HepG2 (cell line): ENCODE measurements around the gene HCRT. TPM values are rescaled to one million over a fixed set of nuclear protein-coding genes. Genes with fewer than 3 reads are reported as not detected.

Experiments
- DMAP1 ChIP-seq: IDR thresholded peaks from 2 replicates; pipeline ENCODE4 v1.6.1; 2016
- HNRNPLL ChIP-seq: fragments of 200-400 bp; formaldehyde crosslinking; IDR thresholded peaks from 2 replicates; pipeline ENCODE4 v1.6.1; 2017; ENCODE audit warnings: mild to moderate bottlenecking, low read depth, low read length; ENCODE audit not compliant: poor library complexity, severe bottlenecking
- JDP2 ChIP-seq: sonication (generic); formaldehyde crosslinking; IDR thresholded peaks from 2 replicates; pipeline ENCODE4 v1.8.1; 2022; ENCODE audit warnings: missing genetic modification reagents, borderline replicate concordance
- ONECUT2 ChIP-seq: sonication (generic); formaldehyde crosslinking; IDR thresholded peaks from 2 replicates; pipeline ENCODE4 v1.4.0; 2020; ENCODE audit warnings: missing genetic modification reagents
- PAX8 ChIP-seq: sonication (generic); formaldehyde crosslinking; IDR thresholded peaks from 2 replicates; pipeline ENCODE4 v1.8.0; 2022; ENCODE audit warnings: mild to moderate bottlenecking, missing genetic modification reagents, borderline replicate concordance
- PHF5A ChIP-seq: IDR thresholded peaks from one replicate; pipeline ENCODE4 v1.6.1; 2018; ENCODE audit warnings: low read depth, missing genetic modification reagents; ENCODE audit not compliant: unreplicated experiment
- PHF8 ChIP-seq: sonication (generic); formaldehyde crosslinking; IDR thresholded peaks from 2 replicates; pipeline ENCODE4 v1.5.0; 2020; ENCODE audit warnings: missing genetic modification reagents
- RBFOX2 ChIP-seq: fragments of 200-400 bp; formaldehyde crosslinking; IDR thresholded peaks from 2 replicates; pipeline ENCODE4 v1.6.1; 2017; ENCODE audit warnings: low read depth, mild to moderate bottlenecking, low read length
- SOX5 ChIP-seq: IDR thresholded peaks from 2 replicates; pipeline ENCODE4 v1.6.1; 2016; ENCODE audit warnings: borderline replicate concordance
- ZBTB8A ChIP-seq: sonication (generic); formaldehyde crosslinking; IDR thresholded peaks from 2 replicates; pipeline ENCODE4 v1.4.0; 2020; ENCODE audit warnings: mild to moderate bottlenecking, low read depth, missing genetic modification reagents, borderline replicate concordance
- ZC3H4 ChIP-seq: sonication (generic); formaldehyde crosslinking; IDR thresholded peaks from 2 replicates; pipeline ENCODE4 v1.4.0; 2020; ENCODE audit warnings: missing genetic modification reagents, borderline replicate concordance
- ZFY ChIP-seq: sonication (generic); formaldehyde crosslinking; IDR thresholded peaks from 2 replicates; pipeline ENCODE4 v1.4.0; 2020; ENCODE audit warnings: missing genetic modification reagents
- ZNF317 ChIP-seq: sonication (generic); formaldehyde crosslinking; IDR thresholded peaks from 2 replicates; pipeline ENCODE4 v1.5.0; 2020; ENCODE audit warnings: mild to moderate bottlenecking, missing genetic modification reagents
- ZNF510 ChIP-seq: sonication (generic); formaldehyde crosslinking; IDR thresholded peaks from 2 replicates; pipeline ENCODE4 v1.4.0; 2020; ENCODE audit warnings: low read depth, mild to moderate bottlenecking, missing genetic modification reagents
- ZNF709 ChIP-seq: sonication (generic); formaldehyde crosslinking; IDR thresholded peaks from 2 replicates; pipeline ENCODE4 v1.5.0; 2020; ENCODE audit warnings: mild to moderate bottlenecking, missing genetic modification reagents
- ZNF781 ChIP-seq: sonication (generic); formaldehyde crosslinking; IDR thresholded peaks from 2 replicates; pipeline ENCODE4 v1.5.1; 2020; ENCODE audit warnings: borderline replicate concordance, mild to moderate bottlenecking, missing genetic modification reagents; ENCODE audit errors: not compliant biosample characterization
- polyA plus RNA-seq, 8 experiments: library from polyadenylated mRNA; depleted of rRNA in 3 of 8; stranded (reverse) in 7 of 8; unstranded in 1 of 8; fragments of >200 nt; fragmentation: Illumina TruSeq in 4 of 8; extraction: Trizol in 4 of 8; gene quantifications; 2 replicates each; pipeline versions ENCODE4 v1.2.1 to v1.2.3, GENCODE V29; 2011 to 2016; ENCODE audit warnings: low read depth in 4 of 8, missing spikeins in 1 of 8, mixed read lengths in 1 of 8; ENCODE audit not compliant: insufficient read depth in 1 of 8
- total RNA-seq, 5 experiments: library from RNA; depleted of rRNA; stranded (reverse); fragments of >200 nt; fragmentation: Illumina TruSeq; extraction: Trizol; gene quantifications; 2 replicates each; pipeline ENCODE4 v1.2.3, GENCODE V29; 2016; ENCODE audit warnings: low read depth in 1 of 5
- TF ChIP-seq, protein P1 (sequence below): sonication (generic); formaldehyde crosslinking; IDR thresholded peaks from 2 replicates; pipeline ENCODE4 v1.5.0; 2020; ENCODE audit warnings: mild to moderate bottlenecking, missing genetic modification reagents, moderate library complexity
- TF ChIP-seq, protein P2 (sequence below): sonication (generic); formaldehyde crosslinking; IDR thresholded peaks from 2 replicates; pipeline ENCODE4 v1.4.0; 2020; ENCODE audit warnings: missing genetic modification reagents, borderline replicate concordance
- TF ChIP-seq, protein P3 (sequence below): sonication (generic); formaldehyde crosslinking; IDR thresholded peaks from 2 replicates; pipeline ENCODE4 v1.5.0; 2020; ENCODE audit warnings: missing genetic modification reagents
- TF ChIP-seq, protein P4 (sequence below): sonication (generic); formaldehyde crosslinking; IDR thresholded peaks from 2 replicates; pipeline ENCODE4 v1.4.0; 2020; ENCODE audit warnings: missing genetic modification reagents, mild to moderate bottlenecking, borderline replicate concordance

HCRT gene
- total and polyA plus RNA-seq, 2 of the 13 experiments (the other 11 are each of a cell fraction or from before 2014, with no cell fraction given), result not detected

DNA sequence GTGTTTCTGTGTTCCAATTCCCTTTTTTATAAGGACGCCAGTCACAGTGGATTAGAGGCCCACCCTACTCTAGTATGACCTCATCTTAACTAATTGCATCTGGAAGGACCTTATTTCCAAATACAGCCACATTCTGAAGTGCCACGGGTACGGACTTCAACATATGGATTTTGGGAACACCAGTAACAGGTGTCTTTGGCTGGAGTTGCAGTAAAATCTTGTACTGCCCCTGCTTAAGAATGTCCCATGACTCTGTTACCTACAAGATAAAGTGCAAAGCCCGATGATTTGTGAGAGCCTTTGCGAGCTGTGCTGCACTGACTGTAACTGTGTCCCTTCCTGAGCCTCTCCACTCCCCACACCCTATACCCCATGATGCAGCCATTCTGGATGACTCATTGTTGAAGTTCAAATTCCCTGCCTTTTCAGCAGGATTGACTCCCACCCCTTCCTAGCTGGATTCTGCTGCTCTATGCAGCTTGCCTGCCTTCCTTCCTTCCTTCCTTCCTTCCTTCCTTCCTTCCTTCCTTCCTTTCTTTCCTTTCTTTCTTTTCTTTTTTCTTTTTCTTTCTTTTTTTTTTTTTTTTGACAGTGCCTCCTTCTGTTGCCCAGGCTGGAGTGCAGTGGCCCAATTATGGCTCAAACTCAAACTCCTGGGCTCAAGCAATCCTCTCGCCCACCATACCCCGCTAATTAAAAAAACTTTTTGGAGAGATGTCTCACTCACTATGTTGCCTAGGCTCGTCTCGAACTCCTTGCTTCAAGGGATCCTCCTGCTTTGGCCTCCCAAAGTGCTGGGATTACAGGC, 2.1 kb downstream of the HCRT start (continued):
- TF ChIP-seq, protein P1, sequence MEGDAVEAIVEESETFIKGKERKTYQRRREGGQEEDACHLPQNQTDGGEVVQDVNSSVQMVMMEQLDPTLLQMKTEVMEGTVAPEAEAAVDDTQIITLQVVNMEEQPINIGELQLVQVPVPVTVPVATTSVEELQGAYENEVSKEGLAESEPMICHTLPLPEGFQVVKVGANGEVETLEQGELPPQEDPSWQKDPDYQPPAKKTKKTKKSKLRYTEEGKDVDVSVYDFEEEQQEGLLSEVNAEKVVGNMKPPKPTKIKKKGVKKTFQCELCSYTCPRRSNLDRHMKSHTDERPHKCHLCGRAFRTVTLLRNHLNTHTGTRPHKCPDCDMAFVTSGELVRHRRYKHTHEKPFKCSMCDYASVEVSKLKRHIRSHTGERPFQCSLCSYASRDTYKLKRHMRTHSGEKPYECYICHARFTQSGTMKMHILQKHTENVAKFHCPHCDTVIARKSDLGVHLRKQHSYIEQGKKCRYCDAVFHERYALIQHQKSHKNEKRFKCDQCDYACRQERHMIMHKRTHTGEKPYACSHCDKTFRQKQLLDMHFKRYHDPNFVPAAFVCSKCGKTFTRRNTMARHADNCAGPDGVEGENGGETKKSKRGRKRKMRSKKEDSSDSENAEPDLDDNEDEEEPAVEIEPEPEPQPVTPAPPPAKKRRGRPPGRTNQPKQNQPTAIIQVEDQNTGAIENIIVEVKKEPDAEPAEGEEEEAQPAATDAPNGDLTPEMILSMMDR, result no peak; the same call in 1 of the 2 replicates
- no peak for TF ChIP-seq RBFOX2
- no peak for TF ChIP-seq ONECUT2 (CRISPR knock-in tag)
- TF ChIP-seq PHF8 (CRISPR knock-in tag), result no peak
- TF ChIP-seq ZC3H4, result no peak
- TF ChIP-seq, protein P2, sequence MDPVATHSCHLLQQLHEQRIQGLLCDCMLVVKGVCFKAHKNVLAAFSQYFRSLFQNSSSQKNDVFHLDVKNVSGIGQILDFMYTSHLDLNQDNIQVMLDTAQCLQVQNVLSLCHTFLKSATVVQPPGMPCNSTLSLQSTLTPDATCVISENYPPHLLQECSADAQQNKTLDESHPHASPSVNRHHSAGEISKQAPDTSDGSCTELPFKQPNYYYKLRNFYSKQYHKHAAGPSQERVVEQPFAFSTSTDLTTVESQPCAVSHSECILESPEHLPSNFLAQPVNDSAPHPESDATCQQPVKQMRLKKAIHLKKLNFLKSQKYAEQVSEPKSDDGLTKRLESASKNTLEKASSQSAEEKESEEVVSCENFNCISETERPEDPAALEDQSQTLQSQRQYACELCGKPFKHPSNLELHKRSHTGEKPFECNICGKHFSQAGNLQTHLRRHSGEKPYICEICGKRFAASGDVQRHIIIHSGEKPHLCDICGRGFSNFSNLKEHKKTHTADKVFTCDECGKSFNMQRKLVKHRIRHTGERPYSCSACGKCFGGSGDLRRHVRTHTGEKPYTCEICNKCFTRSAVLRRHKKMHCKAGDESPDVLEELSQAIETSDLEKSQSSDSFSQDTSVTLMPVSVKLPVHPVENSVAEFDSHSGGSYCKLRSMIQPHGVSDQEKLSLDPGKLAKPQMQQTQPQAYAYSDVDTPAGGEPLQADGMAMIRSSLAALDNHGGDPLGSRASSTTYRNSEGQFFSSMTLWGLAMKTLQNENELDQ (CRISPR knock-in tag), result no peak
- TF ChIP-seq ZNF709 (CRISPR knock-in tag), result no peak
- no peak for TF ChIP-seq ZFY (CRISPR knock-in tag)
- TF ChIP-seq ZNF317 (CRISPR knock-in tag), result no peak
- no peak; the same call in 1 of the 2 replicates for TF ChIP-seq SOX5 (CRISPR knock-in tag)
- no peak for TF ChIP-seq DMAP1
- TF ChIP-seq, protein P3, sequence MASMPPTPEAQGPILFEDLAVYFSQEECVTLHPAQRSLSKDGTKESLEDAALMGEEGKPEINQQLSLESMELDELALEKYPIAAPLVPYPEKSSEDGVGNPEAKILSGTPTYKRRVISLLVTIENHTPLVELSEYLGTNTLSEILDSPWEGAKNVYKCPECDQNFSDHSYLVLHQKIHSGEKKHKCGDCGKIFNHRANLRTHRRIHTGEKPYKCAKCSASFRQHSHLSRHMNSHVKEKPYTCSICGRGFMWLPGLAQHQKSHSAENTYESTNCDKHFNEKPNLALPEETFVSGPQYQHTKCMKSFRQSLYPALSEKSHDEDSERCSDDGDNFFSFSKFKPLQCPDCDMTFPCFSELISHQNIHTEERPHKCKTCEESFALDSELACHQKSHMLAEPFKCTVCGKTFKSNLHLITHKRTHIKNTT (CRISPR knock-in tag), result no peak
- no peak for TF ChIP-seq ZNF781 (CRISPR knock-in tag)
- TF ChIP-seq, protein P4, sequence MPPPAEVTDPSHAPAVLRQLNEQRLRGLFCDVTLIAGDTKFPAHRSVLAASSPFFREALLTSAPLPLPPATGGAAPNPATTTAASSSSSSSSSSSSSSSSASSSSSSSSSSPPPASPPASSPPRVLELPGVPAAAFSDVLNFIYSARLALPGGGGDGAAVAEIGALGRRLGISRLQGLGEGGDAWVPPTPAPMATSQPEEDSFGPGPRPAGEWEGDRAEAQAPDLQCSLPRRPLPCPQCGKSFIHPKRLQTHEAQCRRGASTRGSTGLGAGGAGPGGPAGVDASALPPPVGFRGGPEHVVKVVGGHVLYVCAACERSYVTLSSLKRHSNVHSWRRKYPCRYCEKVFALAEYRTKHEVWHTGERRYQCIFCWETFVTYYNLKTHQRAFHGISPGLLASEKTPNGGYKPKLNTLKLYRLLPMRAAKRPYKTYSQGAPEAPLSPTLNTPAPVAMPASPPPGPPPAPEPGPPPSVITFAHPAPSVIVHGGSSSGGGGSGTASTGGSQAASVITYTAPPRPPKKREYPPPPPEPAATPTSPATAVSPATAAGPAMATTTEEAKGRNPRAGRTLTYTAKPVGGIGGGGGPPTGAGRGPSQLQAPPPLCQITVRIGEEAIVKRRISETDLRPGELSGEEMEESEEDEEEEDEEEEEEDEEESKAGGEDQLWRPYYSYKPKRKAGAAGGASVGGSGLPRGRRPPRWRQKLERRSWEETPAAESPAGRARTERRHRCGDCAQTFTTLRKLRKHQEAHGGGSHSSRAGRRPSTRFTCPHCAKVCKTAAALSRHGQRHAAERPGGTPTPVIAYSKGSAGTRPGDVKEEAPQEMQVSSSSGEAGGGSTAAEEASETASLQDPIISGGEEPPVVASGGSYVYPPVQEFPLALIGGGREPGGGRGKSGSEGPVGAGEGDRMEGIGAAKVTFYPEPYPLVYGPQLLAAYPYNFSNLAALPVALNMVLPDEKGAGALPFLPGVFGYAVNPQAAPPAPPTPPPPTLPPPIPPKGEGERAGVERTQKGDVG (CRISPR knock-in tag), result no peak; the same call in 1 of the 2 replicates
- TF ChIP-seq ZNF510 (CRISPR knock-in tag), result no peak
- no peak for TF ChIP-seq PAX8 (CRISPR knock-in tag)
- TF ChIP-seq PHF5A (CRISPR knock-in tag), result no peak
- no peak for TF ChIP-seq HNRNPLL
- no peak for TF ChIP-seq JDP2 (CRISPR knock-in tag)
- TF ChIP-seq ZBTB8A, result no peak
